ENCODE data around the gene SCAPER.

DNA sequence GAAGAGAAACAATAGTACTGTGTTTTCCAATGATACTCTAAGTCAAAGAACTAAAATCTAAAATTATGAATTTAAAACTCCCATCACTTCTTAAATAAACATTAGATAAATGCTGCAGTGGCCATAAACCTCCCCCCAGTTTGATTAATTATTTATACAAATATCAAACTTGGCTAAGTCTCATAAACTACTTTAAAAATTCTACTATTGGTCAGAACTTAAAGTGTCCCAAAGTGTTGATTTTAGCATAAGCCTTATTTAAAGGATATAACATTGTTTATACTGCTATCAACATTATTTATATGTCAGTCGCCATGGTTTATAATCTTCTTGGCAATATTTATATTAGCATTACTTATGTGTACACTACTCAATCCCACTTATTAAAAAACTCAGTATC is 132.4 kb downstream of the SCAPER start:
- TF ChIP-seq POLR2A (IDR thresholded peaks at IDR 0.05): no peak
- TF ChIP-seq POLR2AphosphoS5 (IDR thresholded peaks at IDR 0.05): no peak

Measured in breast epithelium (tissue), 3 donors.